HepG2 (cell line): ENCODE measurements around the gene SAMD4B. TPM values are rescaled to one million over a fixed set of nuclear protein-coding genes. Genes with fewer than 3 reads are reported as not detected.
A peak's percentile ranks its signal among the peaks of the same experiment; 100 is the strongest.

Source experiments
- BCL6 ChIP-seq: IDR thresholded peaks from 2 replicates; pipeline ENCODE4 v1.6.1; 2016; ENCODE audit warnings: missing genetic modification reagents, missing compliant biosample characterization
- BORCS8-MEF2B ChIP-seq: sonication (generic); formaldehyde crosslinking; IDR thresholded peaks from 2 replicates; pipeline ENCODE4 v1.8.0; 2022; ENCODE audit warnings: mild to moderate bottlenecking, missing genetic modification reagents
- DR1 ChIP-seq: sonication (generic); formaldehyde crosslinking; IDR thresholded peaks from 2 replicates; pipeline ENCODE4 v1.8.0; 2021; ENCODE audit warnings: mild to moderate bottlenecking, missing genetic modification reagents, inconsistent platforms
- ETV5 ChIP-seq: IDR thresholded peaks from 2 replicates; pipeline ENCODE4 v1.6.1; 2018; ENCODE audit warnings: missing biosample characterization, missing genetic modification reagents, inconsistent platforms, borderline replicate concordance
- HOXA3 ChIP-seq: sonication (generic); formaldehyde crosslinking; IDR thresholded peaks from 2 replicates; pipeline ENCODE4 v1.5.0; 2020; ENCODE audit warnings: missing genetic modification reagents
- LCORL ChIP-seq, 2 experiments: fragments of 450-650 bp in 1 of 2; sonication (generic) in 1 of 2; formaldehyde crosslinking in 1 of 2; IDR thresholded peaks; 2 replicates each; pipeline versions ENCODE4 v1.5.0 to v1.6.1; 2017 to 2020; ENCODE audit warnings: antibody characterized with exemption in 1 of 2, missing genetic modification reagents in 1 of 2
- NR2F6 ChIP-seq, 2 experiments: IDR thresholded peaks; 2 replicates each; pipeline ENCODE4 v1.6.1; 2016; ENCODE audit warnings: antibody characterized with exemption in 1 of 2, mild to moderate bottlenecking in 1 of 2
- POLR2A ChIP-seq, 2 experiments: IDR thresholded peaks; 2 replicates each; pipeline ENCODE4 v1.6.1; 2011; ENCODE audit warnings: low read depth in 2 of 2, low read length in 2 of 2, mild to moderate bottlenecking in 1 of 2, moderate library complexity in 1 of 2; ENCODE audit not compliant: insufficient read depth in 1 of 2
- RARA ChIP-seq: IDR thresholded peaks from 2 replicates; pipeline ENCODE4 v1.6.1; 2016; ENCODE audit warnings: missing genetic modification reagents, missing compliant biosample characterization
- RFX5 ChIP-seq: IDR thresholded peaks from 2 replicates; pipeline ENCODE4 v1.6.1; 2011; ENCODE audit warnings: low read depth, low read length, improper control_type of control experiment
- RXRA ChIP-seq: sonication (generic); formaldehyde crosslinking; IDR thresholded peaks from 2 replicates; pipeline ENCODE4 v1.5.1; 2020; ENCODE audit warnings: missing genetic modification reagents
- SAP130 ChIP-seq: IDR thresholded peaks from 2 replicates; pipeline ENCODE4 v1.6.1; 2016; ENCODE audit warnings: low read depth
- SPEN ChIP-seq: sonication (generic); formaldehyde crosslinking; IDR thresholded peaks from 2 replicates; pipeline ENCODE4 v1.5.1; 2020; ENCODE audit warnings: low read depth, mild to moderate bottlenecking, missing genetic modification reagents
- TFE3 ChIP-seq: IDR thresholded peaks from 2 replicates; pipeline ENCODE4 v1.6.1; 2016
- XRCC5 ChIP-seq: fragments of 200-400 bp; formaldehyde crosslinking; optimal IDR thresholded peaks from 2 replicates; pipeline ENCODE3; 2017; ENCODE audit warnings: mild to moderate bottlenecking, low read length
- YEATS2 ChIP-seq: sonication (generic); formaldehyde crosslinking; IDR thresholded peaks from 2 replicates; pipeline ENCODE4 v1.4.0; 2020; ENCODE audit warnings: missing genetic modification reagents, borderline replicate concordance
- YEATS4 ChIP-seq: sonication (generic); formaldehyde crosslinking; IDR thresholded peaks from 2 replicates; pipeline ENCODE4 v1.4.0; 2020; ENCODE audit warnings: missing genetic modification reagents, borderline replicate concordance
- ZFX ChIP-seq: sonication (generic); formaldehyde crosslinking; IDR thresholded peaks from 2 replicates; pipeline ENCODE4 v1.4.0; 2020; ENCODE audit warnings: mild to moderate bottlenecking, low read depth, missing genetic modification reagents, moderate library complexity
- ZNF292 ChIP-seq: sonication (generic); formaldehyde crosslinking; IDR thresholded peaks from 2 replicates; pipeline ENCODE4 v1.8.1; 2022; ENCODE audit warnings: mild to moderate bottlenecking, low read depth, missing genetic modification reagents, borderline replicate concordance
- ZNF512B ChIP-seq: sonication (generic); formaldehyde crosslinking; IDR thresholded peaks from 2 replicates; pipeline ENCODE4 v1.5.1; 2020; ENCODE audit warnings: missing genetic modification reagents, mild to moderate bottlenecking, borderline replicate concordance
- ZNF614 ChIP-seq: IDR thresholded peaks from 2 replicates; pipeline ENCODE4 v1.6.1; 2018; ENCODE audit warnings: missing biosample characterization, missing genetic modification reagents, inconsistent platforms, borderline replicate concordance
- polyA plus RNA-seq, 8 experiments: library from polyadenylated mRNA; depleted of rRNA in 3 of 8; stranded (reverse) in 7 of 8; unstranded in 1 of 8; fragments of >200 nt; fragmentation: Illumina TruSeq in 4 of 8; extraction: Trizol in 4 of 8; gene quantifications; 2 replicates each; pipeline versions ENCODE4 v1.2.1 to v1.2.3, GENCODE V29; 2011 to 2016; ENCODE audit warnings: low read depth in 4 of 8, missing spikeins in 1 of 8, mixed read lengths in 1 of 8; ENCODE audit not compliant: insufficient read depth in 1 of 8
- total RNA-seq, 5 experiments: library from RNA; depleted of rRNA; stranded (reverse); fragments of >200 nt; fragmentation: Illumina TruSeq; extraction: Trizol; gene quantifications; 2 replicates each; pipeline ENCODE4 v1.2.3, GENCODE V29; 2016; ENCODE audit warnings: low read depth in 1 of 5
- TF ChIP-seq, protein P1 (sequence below): IDR thresholded peaks from 2 replicates; pipeline ENCODE4 v1.6.1; 2016; ENCODE audit warnings: low read depth, borderline replicate concordance
- TF ChIP-seq, protein P2 (sequence below): sonication (generic); formaldehyde crosslinking; conservative IDR thresholded peaks from 2 replicates; pipeline ENCODE4 v1.4.0; 2020; ENCODE audit warnings: missing genetic modification reagents

The SAMD4B gene
- total and polyA plus RNA-seq, 2 of the 13 experiments (the other 11 are each of a cell fraction or from before 2014, with no cell fraction given), result 26.0 to 31.8 TPM

- peak; percentile 32; the same call in 1 of the 2 replicates for TF ChIP-seq BORCS8-MEF2B
- no peak for TF ChIP-seq NR2F6 (IDR thresholded peaks at IDR 0.05)
- peak; percentile 46; the same call in 1 of the 2 replicates for TF ChIP-seq NR2F6 (CRISPR knock-in tag; IDR thresholded peaks at IDR 0.05)
- TF ChIP-seq ZNF614 (CRISPR knock-in tag), result no peak
- peak; percentile 87 for TF ChIP-seq SPEN (CRISPR knock-in tag)
- peak; percentile 81 for TF ChIP-seq HOXA3
- peak; percentile 70 for TF ChIP-seq YEATS4 (CRISPR knock-in tag)
- peak; percentile 36 for TF ChIP-seq RFX5
- TF ChIP-seq BCL6 (CRISPR knock-in tag), result peak; percentile 49; the same call in 1 of the 2 replicates
- TF ChIP-seq SAP130, result peak; percentile 91
- TF ChIP-seq ZFX, result peak; percentile 95
- TF ChIP-seq ZNF512B (CRISPR knock-in tag), result 0 out of 2 replicates have a peak, but pooled peaks have one; percentile 46
- 0 out of 2 replicates have a peak, but pooled peaks have one; percentile 30 for TF ChIP-seq ZNF292 (CRISPR knock-in tag)
- TF ChIP-seq LCORL (IDR thresholded peaks at IDR 0.05), result no peak
- peak; percentile 76; the same call in 1 of the 2 replicates for TF ChIP-seq LCORL (CRISPR knock-in tag; IDR thresholded peaks at IDR 0.05)
- peak; percentile 46; the same call in 1 of the 2 replicates for TF ChIP-seq RXRA (CRISPR knock-in tag)
- TF ChIP-seq YEATS2, result peak; percentile 90
- peak; percentile 44; the same call in 1 of the 2 replicates for TF ChIP-seq ETV5 (CRISPR knock-in tag)
- peak; percentile 76; the same call in 1 of the 2 replicates for TF ChIP-seq DR1 (CRISPR knock-in tag)
- TF ChIP-seq, protein P1, sequence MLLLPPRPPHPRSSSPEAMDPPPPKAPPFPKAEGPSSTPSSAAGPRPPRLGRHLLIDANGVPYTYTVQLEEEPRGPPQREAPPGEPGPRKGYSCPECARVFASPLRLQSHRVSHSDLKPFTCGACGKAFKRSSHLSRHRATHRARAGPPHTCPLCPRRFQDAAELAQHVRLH (CRISPR knock-in tag), result peak; percentile 74; the same call in 1 of the 2 replicates
- TF ChIP-seq TFE3, result 0 out of 2 replicates have a peak, but pooled peaks have one; percentile 17
- peak; percentile 51; the same call in 1 of the 2 replicates for TF ChIP-seq RARA (CRISPR knock-in tag)
- TF ChIP-seq XRCC5, result peak; percentile 32
- TF ChIP-seq, protein P2, sequence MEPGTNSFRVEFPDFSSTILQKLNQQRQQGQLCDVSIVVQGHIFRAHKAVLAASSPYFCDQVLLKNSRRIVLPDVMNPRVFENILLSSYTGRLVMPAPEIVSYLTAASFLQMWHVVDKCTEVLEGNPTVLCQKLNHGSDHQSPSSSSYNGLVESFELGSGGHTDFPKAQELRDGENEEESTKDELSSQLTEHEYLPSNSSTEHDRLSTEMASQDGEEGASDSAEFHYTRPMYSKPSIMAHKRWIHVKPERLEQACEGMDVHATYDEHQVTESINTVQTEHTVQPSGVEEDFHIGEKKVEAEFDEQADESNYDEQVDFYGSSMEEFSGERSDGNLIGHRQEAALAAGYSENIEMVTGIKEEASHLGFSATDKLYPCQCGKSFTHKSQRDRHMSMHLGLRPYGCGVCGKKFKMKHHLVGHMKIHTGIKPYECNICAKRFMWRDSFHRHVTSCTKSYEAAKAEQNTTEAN (CRISPR knock-in tag), result 0 out of 2 replicates have a peak, but pooled peaks have one; percentile 55
- peak; percentile 90 to 96 for TF ChIP-seq POLR2A (IDR thresholded peaks at IDR 0.05; ENCODE audit: insufficient read depth in 1 of 2, low read depth in 2 of 2, low read length in 2 of 2)
Measured at GRCh38 chr19:39341719-39342604, at the start of gene SAMD4B (continued).
